Activated CD4-positive, alpha-beta T cell treated with anti-CD3 and anti-CD28 coated beads, Interleukin-2, Interleukin-6, amounts not matched to agents 100 ng/mL and 50 ng/mL, durations not matched to agents 16 hours and 8 hours (primary cell): ENCODE data around the gene TRIO.
"Not testable (repeated sequence)": the region's sequence is repeated elsewhere in the genome, so short reads cannot be mapped to it uniquely, and the experiment has no call there.

Experiments
- DNase-seq: peaks from one replicate; pipeline ENCODE4 v3.0.0-alpha.2; 2020

TRIO gene

DNA sequence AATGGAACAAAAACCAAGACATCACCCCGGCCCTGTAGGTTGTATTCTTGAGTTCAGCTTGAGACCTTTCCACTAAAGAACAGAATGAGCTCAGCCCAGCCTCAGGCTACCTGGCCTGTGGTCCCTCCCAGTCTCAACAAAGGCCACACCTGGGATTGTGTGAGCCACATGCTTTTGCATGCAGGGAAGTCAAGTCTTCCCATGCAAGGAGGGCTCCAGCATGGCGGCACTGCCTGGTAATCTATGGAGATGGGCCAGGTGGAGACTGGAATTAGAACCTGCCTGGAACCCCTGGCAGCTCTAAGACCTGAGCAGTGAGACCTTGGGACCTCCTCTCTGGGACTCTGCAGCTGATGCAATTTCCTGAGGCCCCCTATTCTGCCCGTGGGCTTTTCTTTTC is 389.0 kb downstream of the TRIO start:
- no peak for DNase-seq

- DNase-seq = no peak
These were observed 391.6 kb downstream of the TRIO start for GRCh38 chr5:14534773-14535172.

DNA sequence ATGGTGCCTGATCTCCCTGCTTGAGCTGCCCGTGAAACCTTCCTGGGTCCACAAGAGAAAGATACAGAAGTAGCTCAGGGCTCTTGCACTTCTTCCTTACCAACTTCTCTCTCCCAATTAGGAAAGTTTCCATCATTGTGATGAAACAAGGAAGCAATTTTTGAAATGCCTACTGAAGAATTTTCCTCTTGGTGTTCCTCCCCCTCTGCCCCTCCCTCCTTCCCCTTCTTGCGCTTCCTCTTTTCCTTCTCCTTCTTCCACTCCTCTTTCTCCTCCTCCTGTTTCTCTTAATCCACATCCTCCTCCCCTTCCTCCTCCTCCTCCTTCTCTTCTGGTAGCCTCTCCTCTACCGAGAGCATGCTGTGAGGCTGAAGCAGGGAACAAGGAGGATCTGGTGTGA is 402.2 kb downstream of the TRIO start:
- no peak for DNase-seq

DNA sequence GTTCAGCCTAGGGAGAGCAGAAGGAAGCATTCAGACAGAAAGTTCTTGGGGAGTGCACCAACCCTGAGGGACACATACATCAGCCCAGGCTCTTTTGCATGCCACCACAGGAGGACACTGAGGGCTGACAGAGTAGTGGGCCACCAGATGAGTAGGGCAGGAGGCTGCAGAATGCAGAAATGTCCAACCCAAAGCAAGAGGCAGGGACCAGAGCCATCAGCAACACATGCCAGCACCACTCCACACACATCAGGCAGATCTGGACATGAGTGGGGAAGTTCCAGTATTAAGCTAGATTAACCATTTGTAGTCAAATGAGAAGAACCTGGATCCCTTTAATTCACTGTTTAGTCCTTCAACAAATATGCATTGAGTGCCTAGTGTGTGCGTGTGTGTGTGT is 402.7 kb downstream of the TRIO start:
- DNase-seq = no peak

- DNase-seq = no peak
These were observed 404.5 kb downstream of the TRIO start for GRCh38 chr5:14547666-14548065.

GRCh38 chr5:14551211-14551610 is 408.1 kb downstream of the TRIO start:
- DNase-seq = no peak

DNA sequence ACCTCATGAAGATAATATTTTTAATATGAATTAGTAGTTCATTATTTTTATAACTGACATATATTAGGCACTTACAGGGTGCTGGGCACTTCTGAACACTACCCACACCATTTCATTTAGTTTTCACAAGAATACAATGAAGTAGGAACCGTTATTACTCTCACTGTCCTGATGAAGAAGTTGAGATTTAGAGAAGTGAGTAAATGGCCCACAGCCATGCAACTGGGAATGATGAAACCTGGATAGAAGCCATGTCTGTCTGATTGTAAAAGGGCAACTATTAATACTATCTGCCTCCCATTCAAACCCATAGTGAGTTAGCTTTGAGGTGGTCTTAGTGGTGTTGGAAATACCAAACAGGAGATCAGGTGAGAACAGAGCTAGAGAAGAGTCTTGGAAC is 408.9 kb downstream of the TRIO start:
- DNase-seq = no peak

DNA sequence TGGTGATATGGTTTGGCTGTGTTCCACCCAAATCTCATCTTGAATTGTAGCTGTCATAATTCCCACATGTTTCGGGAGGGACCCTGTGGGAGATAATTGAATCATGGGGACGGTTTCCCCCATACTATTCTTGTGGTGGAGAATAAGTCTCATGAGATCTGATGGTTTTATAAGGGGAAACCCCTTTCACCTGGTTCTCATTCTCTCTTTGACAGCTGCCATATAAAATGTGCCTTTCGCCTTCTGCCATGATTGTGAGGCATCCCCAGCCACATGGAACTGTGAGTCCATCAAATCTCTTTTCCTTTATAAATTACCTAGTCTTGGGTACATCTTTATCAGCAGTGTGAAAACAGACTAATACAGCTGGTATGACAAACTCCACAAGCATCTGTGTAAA is 411.1 kb downstream of the TRIO start:
- DNase-seq = not testable (repeated sequence)

DNA sequence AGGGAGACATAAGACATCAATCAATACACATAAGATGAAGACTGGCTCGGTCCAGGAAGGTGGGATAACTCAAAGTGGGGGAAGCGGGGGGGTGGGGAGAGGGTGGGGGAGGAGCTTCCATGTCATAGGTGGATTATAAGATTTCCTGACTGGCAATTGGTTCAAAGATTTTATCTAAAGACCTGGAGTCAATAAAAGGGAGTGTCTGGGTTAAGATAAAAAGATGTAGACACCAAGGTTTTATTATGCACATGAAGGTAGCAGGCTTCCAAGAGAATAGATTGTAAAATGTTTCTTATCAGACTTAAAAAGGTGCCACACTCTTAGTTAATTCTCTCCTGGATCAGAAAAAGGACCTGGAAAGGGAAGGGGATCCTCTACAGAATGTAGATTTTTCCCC is 412.9 kb downstream of the TRIO start:
- no peak for DNase-seq

GRCh38 chr5:14557203-14557770 is 414.1 kb downstream of the TRIO start:
- no peak for DNase-seq

GRCh38 chr5:14557791-14558415 is 414.8 kb downstream of the TRIO start:
- no peak for DNase-seq
